Glutamatergic neuron (in vitro differentiated cells): ENCODE data around the gene ALG5. TPM values are rescaled to one million over a fixed set of nuclear protein-coding genes. Genes with fewer than 3 reads are reported as not detected.

Experiments used
- DNase-seq: peaks from one replicate; pipeline ENCODE4 v3.0.0; 2022
- H3K27ac Mint-ChIP-seq: one replicate; pipeline ENCODE4 v1.8.0; 2020; ENCODE audit warnings: mild to moderate bottlenecking, mixed read lengths, inconsistent platforms; ENCODE audit not compliant: unreplicated experiment
- H3K27me3 Mint-ChIP-seq: one replicate; pipeline ENCODE4 v1.8.0; 2020; ENCODE audit warnings: mild to moderate bottlenecking, moderate library complexity, mixed read lengths, inconsistent platforms; ENCODE audit not compliant: unreplicated experiment
- H3K36me3 Mint-ChIP-seq: one replicate; pipeline ENCODE4 v1.8.0; 2020; ENCODE audit warnings: mild to moderate bottlenecking, mixed read lengths, inconsistent platforms; ENCODE audit not compliant: unreplicated experiment
- H3K4me1 Mint-ChIP-seq: one replicate; pipeline ENCODE4 v1.8.0; 2020; ENCODE audit warnings: mild to moderate bottlenecking, low read depth, mixed read lengths, inconsistent platforms; ENCODE audit not compliant: unreplicated experiment
- H3K4me3 Mint-ChIP-seq: one replicate; pipeline ENCODE4 v1.8.0; 2020; ENCODE audit warnings: mild to moderate bottlenecking, mixed read lengths, inconsistent platforms; ENCODE audit not compliant: unreplicated experiment
- H3K9me3 Mint-ChIP-seq: one replicate; pipeline ENCODE4 v1.8.0; 2020; ENCODE audit warnings: mild to moderate bottlenecking, moderate library complexity, mixed read lengths, inconsistent platforms; ENCODE audit not compliant: unreplicated experiment
- total RNA-seq: library from RNA; stranded (reverse); fragmentation: NEBNext Ultra II Directional; extraction: Animal tissue kit (Norgen Biotek cat#: 25700); gene quantifications from one replicate; pipeline ENCODE4 v1.2.1, GENCODE V29; 2021; ENCODE audit not compliant: unreplicated experiment
- TF ChIP-seq, protein P1 (sequence below): fragments of 200-600 bp; sonication (generic); IDR thresholded peaks from one replicate; pipeline ENCODE4 v1.5.0; 2021; ENCODE audit not compliant: partially characterized antibody, unreplicated experiment

The ALG5 gene
- total RNA-seq, 1 donor from 2014 or later: 25.5 TPM

DNA sequence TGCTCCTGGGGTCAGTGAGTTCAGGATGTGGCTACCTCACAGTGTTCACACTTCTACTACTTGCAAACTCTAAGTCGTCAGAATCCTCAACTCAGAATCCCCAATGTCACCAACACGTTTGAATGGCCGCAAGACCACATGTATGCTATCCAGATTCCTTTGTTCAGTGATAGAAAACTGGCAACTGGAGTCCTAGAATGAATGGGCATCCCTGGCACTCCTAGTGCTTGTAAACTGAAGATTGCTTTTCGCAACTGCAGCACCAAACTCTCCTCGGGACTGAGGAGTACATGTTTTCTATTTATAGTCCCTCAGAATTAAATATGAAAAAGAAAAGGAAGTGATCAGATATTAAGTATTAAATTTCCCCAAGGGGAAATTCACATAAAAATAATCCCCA, 84.0 kb downstream of the ALG5 start:
- Mint-ChIP-seq H3K4me1 (peaks cover 38% of the 10 kb centered on the region), H3K36me3 (no peaks in the 10 kb centered on the region), H3K27me3 (peaks cover 9% of the 10 kb centered on the region), H3K9me3 (peaks cover 10% of the 10 kb centered on the region), H3K27ac (no peak overlapping the region), H3K4me3 (no peak overlapping the region)
- TF ChIP-seq, protein P1, sequence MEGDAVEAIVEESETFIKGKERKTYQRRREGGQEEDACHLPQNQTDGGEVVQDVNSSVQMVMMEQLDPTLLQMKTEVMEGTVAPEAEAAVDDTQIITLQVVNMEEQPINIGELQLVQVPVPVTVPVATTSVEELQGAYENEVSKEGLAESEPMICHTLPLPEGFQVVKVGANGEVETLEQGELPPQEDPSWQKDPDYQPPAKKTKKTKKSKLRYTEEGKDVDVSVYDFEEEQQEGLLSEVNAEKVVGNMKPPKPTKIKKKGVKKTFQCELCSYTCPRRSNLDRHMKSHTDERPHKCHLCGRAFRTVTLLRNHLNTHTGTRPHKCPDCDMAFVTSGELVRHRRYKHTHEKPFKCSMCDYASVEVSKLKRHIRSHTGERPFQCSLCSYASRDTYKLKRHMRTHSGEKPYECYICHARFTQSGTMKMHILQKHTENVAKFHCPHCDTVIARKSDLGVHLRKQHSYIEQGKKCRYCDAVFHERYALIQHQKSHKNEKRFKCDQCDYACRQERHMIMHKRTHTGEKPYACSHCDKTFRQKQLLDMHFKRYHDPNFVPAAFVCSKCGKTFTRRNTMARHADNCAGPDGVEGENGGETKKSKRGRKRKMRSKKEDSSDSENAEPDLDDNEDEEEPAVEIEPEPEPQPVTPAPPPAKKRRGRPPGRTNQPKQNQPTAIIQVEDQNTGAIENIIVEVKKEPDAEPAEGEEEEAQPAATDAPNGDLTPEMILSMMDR: no peak
- DNase-seq: no peak

DNA sequence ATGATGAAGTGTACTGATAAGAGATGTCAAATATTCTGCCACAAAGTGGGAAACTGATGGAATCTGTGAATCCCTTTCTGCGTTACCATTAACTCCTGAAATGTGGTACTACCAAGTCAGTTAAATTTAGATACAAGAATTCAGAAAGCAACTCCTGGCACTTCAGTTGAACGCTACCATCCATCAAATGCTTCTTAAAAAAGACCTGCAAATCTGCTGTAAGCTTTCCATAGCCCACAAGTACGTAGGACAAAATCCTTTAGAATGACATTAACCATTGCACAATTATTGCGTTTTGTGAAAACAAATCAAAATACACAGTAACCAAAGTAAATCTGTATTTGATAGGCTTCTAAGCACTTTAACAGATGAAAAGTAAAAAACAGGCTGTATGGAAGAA, 84.5 kb downstream of the ALG5 start:
- no peak for DNase-seq
- no peaks in the 10 kb centered on the region for H3K36me3 Mint-ChIP-seq
- H3K9me3 Mint-ChIP-seq: peaks cover 10% of the 10 kb centered on the region
- TF ChIP-seq, protein P1: no peak
- no peak overlapping the region for H3K27ac Mint-ChIP-seq
- H3K4me1 Mint-ChIP-seq: peaks cover 38% of the 10 kb centered on the region
- H3K27me3 Mint-ChIP-seq: peaks cover 9% of the 10 kb centered on the region
- H3K4me3 Mint-ChIP-seq: no peak overlapping the region

DNA sequence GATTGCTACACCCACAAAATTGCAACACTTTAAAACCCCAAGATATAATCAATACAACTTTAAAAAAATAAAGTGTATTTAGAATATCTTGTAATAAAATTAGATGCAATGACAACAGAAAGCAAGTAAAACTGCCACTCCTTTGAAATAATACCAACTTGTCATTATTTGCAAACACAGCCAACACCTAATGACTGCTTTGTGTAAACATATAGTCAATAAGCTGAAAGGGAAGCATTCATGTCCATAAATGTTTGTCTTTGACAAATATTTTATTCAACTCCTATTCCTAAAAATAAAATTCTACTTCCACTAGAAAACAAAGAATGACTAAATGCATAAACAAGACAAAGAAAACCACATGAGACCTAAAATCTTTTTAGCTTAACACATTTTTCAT, 85.7 kb downstream of the ALG5 start:
- H3K4me1 Mint-ChIP-seq: peaks cover 44% of the 10 kb centered on the region
- DNase-seq: no peak
- H3K27me3 Mint-ChIP-seq: peaks cover 4% of the 10 kb centered on the region
- TF ChIP-seq, protein P1: no peak
- H3K4me3 Mint-ChIP-seq: no peak overlapping the region
- H3K9me3 Mint-ChIP-seq: peaks cover under 1% of the 10 kb centered on the region
- H3K27ac Mint-ChIP-seq: no peak overlapping the region
- no peaks in the 10 kb centered on the region for H3K36me3 Mint-ChIP-seq

DNA sequence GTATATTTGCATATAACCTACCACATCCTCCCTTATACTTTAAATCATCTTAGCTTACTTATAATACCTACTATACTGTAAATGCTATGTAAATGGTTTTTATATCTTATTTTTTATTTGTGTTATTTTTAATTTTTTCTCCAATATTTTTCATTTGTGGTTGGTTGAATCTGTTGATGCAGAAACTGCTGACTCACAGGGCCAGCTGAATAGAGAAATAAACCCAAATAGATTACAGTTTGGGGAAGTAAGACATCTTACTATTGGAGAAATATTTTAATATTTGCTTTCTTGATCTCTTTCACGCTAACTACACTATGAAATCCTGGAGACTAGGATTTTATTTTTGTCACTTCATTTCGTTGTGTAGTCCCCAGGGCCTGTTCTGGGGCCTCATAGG, 86.2 kb downstream of the ALG5 start:
- Mint-ChIP-seq H3K27me3 (peaks cover 4% of the 10 kb centered on the region), H3K36me3 (no peaks in the 10 kb centered on the region), H3K4me3 (no peak overlapping the region), H3K9me3 (no peaks in the 10 kb centered on the region), H3K27ac (no peak overlapping the region), H3K4me1 (peaks cover 45% of the 10 kb centered on the region)
- TF ChIP-seq, protein P1: no peak
- DNase-seq: no peak

DNA sequence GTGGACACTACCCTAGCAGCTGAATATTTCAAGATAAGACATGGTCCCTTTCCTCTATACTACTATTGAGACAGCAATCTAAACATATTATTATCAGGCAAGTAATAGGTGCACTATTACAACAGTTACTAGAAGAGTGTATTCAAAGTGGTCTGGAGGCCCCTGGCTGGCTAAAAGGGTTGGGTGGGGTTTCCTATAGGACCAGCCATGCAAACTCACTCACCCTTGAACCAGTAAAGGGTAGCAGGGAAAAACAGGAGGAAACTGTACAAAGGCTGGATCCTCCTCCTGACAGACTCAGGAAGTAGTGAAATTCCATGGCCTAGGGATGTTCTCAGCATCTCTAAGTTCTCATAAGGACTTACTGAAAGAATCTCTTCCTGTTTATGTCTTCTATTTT, 86.8 kb downstream of the ALG5 start:
- no peak overlapping the region for H3K4me3 Mint-ChIP-seq
- no peaks in the 10 kb centered on the region for H3K9me3 Mint-ChIP-seq
- H3K4me1 Mint-ChIP-seq: peaks cover 43% of the 10 kb centered on the region
- no peak overlapping the region for H3K27ac Mint-ChIP-seq
- DNase-seq: no peak
- TF ChIP-seq, protein P1: no peak
- no peaks in the 10 kb centered on the region for H3K36me3 Mint-ChIP-seq
- peaks cover 4% of the 10 kb centered on the region for H3K27me3 Mint-ChIP-seq
